GOT3 (cell line): Measurements from ENCODE around the gene UBE2Q1.
A peak's percentile ranks its signal among the peaks of the same experiment; 100 is the strongest.

Experiments
- DNase-seq: peaks from one replicate; lab custom pipeline; 2025; ENCODE audit warnings: mixed read lengths; lab: John Stamatoyannopoulos, UW

Gene UBE2Q1

DNA sequence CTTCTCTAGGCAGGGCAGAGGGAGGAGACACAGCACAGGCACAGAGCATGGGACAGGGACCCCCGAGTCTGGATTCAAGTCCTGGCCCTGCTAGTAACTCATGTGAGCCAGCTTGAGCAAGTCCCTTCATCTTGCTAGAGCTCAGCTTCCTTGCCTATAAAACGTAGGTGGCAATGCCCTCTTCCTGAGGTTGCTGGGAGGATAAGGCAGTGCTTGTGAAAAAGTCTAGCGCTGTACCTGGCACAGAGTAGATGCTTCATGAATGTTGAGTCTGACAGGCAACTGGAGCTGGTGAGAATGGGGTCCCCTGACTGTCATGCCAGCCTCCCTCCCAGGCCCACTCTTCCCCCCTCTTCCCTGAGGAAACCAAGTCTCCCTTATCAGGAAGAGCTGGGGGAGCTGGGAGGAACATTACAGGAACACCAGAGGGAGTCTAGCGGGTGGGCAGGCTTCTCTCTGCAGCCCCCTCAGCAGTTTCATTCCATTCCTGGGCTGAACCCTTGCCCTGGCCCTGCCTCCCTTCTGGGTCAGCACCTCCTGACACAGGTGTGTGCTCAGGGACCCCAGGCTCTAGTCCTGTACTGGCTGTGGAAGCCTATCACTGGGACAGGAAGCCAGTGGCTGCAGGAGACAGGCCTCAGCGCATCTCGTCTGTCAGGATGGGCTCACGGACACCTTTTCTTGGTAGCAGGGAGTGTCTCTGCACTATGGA is 19.0 kb upstream of the UBE2Q1 start:
- DNase-seq = no peak

DNA sequence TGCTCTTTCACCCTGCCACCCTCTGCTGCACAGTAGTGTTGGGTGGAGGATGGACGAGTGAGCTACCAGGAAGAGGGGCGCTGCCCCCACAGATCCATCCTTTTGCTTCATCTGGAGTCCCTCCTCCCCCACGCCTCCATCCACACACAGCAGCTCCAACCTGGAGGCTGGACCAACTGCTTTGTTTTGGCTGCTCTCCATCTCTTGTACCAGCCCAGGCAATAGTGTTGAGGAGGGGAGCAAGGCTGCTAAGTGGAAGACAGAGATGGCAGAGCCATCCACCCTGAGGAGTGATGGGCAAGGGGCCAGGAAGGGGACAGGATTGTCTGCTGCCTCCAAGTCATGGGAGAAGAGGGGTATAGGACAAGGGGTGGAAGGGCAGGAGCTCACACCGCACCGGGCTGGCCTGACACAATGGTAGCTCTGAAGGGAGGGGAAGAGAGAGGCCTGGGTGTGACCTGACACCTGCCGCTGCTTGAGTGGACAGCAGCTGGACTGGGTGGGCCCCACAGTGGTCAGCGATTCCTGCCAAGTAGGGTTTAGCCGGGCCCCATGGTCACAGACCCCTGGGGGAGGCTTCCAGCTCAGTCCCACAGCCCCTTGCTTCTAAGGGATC is 17.6 kb upstream of the UBE2Q1 start:
- no peak for DNase-seq

DNA sequence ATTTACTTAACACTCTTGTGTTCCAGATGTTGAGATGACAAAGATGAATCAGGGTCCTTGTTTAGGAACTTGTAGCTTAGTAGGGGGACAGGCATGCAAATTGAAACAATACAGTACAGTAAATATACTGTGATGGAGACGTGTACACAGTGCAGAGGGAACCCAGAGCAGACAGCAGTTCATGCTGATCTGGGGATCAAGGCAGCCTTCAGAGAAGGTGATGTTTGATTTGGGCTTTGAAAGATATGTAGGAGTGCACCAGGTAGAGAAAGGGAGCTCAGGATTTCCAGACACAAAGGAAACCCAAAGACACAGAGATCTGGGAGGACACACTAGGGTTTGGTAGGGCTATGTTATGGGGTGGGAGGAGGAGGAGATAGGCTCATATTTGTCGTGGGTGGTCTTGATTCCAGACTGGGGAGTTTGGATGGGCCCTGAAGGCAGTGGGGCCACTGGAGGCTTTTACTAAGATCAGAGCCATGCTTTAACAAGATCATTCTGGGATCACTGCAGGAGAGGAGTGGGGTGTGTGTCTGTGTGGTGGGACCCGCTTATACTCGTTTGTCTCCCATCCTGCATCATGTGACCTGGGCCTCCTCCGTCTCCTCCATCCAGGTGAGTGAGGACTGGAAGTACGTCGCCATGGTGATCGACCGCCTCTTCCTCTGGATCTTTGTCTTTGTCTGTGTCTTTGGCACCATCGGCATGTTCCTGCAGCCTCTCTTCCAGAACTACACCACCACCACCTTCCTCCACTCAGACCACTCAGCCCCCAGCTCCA is 16.9 kb upstream of the UBE2Q1 start:
- no peak for DNase-seq

DNA sequence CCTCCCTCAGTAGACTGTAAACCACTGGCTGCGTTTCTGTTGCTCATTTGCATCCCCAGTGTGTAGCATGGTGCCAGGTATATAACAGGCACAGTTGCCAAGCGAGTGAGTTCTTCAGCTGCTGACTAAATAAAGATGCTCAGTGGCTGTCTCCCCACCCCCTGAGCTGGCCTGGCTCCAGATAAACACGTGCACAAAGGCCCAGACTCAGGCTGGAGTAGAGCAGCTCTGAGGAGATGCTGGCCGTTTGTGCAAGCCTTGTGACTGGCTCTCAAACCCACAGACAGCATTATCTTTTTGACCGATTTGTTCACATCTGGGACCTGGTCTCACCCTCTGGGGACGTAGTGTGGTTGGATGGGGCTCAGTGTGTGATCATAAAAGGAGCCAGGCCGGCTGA is 16.3 kb upstream of the UBE2Q1 start:
- no peak for DNase-seq

DNA sequence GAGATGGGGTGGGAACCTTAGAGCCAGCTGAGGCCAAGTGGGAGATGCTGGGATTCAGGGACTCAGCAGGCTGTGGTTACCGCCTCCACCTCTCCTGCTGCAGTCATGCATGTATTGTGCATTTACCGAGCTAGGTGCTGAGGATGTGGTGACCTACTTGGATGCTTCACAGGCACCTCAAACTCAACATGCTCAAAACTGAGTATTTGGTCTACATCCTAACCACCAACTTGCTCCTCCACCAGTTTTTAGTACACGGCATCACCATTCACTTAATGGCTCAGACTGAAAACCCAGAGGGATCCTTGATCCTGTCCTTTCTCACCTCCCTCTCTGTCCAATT is 14.7 kb upstream of the UBE2Q1 start:
- no peak for DNase-seq

DNA sequence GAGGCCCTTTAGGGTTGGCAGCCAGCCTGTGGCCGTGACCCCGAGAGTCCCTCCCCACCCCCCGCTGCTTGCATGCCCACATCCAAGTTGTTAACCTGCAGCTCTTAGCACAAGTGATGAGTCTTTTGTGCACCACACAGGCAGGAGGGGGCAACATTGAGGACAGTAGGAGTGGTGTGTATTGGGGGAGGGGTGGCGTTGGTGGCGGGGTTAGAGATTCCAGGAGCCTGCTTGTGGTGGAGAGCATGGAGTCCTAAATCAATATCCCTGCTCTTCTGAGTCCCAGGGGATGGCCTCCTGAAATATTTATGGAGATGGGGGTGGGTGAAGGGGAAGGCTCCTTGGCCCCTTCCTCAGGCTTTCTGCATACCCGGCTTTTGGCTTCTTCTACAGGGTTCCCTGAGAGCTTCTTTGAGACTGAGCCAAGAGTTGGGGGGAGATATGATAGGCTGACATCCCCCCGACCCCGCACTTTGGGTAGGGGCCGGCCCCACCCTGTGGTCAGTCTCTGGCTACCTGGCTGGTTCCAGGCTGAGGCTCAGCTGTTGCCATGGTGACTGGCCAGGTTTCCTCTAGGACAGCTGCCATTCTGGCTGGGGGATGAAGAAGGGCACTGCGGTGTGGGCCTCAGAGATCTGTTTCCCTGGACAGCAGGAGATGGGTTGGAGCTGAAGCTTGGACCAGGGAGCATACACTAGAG is 14.2 kb upstream of the UBE2Q1 start:
- DNase-seq = no peak

DNA sequence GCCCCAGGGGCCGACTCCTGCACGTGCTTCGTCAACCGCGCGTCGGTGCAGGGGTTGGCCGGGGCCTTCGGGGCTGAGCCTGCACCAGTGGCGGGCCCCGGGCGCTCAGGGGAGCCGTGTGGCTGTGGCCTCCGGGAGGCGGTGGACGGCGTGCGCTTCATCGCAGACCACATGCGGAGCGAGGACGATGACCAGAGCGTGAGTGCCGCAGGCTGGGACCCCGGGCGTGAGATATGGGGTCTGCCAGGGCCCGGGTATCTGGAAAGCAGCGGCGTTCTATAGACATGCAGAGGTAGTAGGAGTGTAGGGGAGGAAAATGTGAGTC is 13.5 kb upstream of the UBE2Q1 start:
- no peak for DNase-seq

DNA sequence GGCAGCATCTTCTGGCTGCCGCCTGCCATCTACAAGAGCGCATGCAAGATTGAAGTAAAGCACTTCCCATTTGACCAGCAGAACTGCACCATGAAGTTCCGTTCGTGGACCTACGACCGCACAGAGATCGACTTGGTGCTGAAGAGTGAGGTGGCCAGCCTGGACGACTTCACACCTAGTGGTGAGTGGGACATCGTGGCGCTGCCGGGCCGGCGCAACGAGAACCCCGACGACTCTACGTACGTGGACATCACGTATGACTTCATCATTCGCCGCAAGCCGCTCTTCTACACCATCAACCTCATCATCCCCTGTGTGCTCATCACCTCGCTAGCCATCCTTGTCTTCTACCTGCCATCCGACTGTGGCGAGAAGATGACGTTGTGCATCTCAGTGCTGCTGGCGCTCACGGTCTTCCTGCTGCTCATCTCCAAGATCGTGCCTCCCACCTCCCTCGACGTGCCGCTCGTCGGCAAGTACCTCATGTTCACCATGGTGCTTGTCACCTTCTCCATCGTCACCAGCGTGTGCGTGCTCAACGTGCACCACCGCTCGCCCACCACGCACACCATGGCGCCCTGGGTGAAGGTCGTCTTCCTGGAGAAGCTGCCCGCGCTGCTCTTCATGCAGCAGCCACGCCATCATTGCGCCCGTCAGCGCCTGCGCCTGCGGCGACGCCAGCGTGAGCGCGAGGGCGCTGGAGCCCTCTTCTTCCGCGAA is 12.9 kb upstream of the UBE2Q1 start:
- no peak for DNase-seq

DNA sequence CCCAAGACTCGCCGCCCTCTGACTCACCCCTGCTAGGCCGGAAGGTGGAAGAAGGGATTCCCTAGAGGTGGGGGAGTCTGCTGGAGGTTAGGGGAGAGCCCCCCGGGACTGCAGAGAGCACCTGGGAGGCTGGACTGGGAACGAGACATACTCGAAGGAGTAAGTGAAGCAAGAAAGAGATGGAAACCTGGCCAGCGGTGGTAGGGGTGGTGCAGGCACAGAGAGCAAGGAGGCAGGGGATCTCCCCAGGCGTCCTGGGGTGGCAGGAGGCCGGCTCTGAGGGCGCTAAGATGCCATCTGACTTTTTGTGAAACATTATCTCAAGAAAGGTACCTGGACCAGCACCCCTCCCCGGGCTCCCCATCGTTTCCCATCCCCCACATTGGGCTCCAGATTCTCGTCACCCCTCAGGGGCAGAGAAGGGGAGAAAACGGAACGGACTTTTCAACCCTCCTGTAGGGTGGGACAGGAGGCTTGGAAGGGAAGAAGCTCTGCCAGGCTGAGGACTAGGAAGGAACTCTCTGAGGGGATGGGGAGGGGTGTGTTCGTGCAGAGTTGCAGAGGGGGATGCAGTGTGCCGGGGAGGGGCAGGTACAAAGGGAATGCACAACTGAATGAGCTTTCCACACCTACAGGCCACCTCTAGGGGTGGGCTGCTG is 9.8 kb upstream of the UBE2Q1 start:
- DNase-seq = no peak

DNA sequence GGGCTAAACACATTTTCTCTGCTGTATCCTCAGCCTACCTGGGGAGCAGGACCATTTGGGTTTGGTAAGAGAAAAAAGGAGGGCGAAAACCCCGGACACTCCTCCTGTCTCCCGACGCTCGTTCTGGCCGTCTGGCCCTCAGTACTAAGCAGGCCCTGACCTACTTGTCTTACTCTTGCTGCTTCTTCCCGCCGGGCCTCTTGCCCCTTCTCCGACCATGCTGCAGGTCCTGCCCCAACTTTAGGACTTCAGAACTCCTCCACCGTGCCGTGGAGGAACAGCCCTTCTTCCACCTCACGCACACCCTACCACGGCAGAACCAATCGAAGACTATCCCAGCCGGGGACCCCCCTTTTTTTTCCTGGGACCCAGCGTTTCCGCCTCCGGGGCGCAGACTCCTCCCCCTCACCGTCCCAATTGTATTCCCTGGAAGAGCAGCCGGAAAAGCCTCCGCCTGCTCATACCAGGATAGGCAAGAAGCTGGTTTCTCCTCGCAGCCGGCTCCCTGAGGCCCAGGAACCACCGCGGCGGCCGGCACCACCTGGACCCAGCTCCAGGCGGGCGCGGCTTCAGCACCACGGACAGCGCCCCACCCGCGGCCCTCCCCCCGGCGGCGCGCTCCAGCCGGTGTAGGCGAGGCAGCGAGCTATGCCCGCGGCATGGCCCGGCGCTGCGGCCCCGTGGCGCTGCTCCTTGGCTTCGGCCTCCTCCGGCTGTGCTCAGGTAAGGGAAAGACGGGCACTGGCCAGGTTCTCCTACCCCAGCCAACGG is 9.1 kb upstream of the UBE2Q1 start, which contains the start of gene CHRNB2:
TSS of gene CHRNB2 (plus strand) at position 393 of the 771 bp plus-strand sequence. CDS start at position 660, 267 bp downstream.
- DNase-seq = no peak

DNA sequence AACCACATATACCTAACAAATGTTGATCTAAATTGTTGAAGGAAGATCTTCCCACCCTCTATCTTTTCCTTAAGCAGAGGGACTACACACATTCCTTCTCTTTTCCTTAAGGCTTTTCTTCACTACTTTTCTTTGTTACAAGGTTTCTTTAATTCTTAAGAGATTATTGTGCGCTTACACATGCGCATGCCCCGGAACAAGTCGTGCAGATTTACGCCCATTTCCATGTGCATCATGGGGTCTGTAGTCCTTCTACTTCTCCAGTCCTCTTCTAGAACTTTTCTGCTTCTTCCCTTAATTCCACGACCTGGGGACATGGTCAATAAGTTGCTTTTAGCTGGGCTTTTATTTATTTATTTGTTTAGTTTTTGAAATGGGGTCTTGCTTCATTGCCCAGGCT is 7.4 kb upstream of the UBE2Q1 start:
- no peak for DNase-seq

DNA sequence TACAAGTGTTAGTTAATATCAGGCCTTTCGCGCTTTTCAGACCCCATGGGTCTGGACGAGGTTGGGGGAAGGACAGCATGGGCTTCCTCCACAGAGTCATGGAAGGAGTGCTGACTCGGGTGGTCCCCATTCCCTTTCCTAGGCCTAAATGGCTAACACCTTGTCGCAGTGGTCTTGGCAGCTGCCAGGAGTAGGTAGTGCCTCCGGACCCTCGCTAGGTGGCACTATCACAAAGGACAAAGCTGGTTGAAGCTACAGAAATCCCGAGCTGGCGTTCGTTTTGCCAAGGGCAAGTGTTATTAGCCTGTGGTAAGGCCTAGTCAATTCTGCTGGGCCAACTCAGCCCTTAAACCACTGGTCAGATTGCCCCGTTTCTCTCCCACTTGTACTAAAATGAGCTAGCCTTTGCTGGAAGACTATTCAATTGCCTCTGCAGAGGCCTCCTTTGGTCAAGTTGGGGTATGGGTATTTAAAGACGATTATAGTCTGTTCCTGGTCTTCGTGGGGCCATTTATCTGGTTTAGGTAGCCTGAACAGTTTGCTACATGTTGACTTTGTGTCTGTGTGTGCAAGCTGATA is 1.1 kb upstream of the UBE2Q1 start:
- peak; percentile 40 for DNase-seq

DNA sequence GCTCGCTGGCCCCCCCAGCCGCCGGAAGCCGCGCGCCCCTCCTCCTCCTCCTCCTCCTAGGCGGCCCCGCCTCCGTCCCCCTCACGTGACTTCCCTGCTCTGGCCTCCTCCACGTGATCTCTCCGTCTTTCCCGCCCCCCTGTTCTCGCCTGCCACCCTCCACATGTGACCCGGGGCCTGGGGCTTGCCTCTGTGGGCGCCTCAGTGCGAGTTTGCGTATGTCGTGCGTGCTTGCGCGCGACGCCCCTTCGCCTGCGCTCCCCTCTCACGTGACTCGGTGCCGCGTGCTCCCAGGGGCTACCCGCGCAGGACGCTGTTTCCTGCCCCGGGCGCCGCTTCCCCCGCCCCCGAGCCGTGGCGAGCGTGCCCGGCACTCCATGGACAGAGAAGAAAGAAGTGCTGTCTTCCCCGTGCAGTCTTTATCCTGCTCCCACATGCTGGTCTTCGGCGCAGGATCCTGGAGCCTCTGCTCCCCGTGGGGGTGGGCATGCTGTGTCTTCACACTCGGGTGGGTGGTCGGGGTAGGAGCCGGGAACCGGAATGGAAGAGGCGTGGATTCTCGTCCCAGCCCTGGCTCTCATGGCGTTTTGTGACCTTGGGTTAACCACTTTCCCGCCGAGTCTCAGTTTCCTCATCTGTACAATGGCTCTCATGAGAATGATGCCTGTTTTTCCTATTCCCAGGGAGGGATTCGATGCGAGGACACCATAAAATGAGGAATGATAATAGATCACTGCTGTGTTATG is 431 bp upstream of the UBE2Q1 start:
- peak; percentile 93 for DNase-seq

DNA sequence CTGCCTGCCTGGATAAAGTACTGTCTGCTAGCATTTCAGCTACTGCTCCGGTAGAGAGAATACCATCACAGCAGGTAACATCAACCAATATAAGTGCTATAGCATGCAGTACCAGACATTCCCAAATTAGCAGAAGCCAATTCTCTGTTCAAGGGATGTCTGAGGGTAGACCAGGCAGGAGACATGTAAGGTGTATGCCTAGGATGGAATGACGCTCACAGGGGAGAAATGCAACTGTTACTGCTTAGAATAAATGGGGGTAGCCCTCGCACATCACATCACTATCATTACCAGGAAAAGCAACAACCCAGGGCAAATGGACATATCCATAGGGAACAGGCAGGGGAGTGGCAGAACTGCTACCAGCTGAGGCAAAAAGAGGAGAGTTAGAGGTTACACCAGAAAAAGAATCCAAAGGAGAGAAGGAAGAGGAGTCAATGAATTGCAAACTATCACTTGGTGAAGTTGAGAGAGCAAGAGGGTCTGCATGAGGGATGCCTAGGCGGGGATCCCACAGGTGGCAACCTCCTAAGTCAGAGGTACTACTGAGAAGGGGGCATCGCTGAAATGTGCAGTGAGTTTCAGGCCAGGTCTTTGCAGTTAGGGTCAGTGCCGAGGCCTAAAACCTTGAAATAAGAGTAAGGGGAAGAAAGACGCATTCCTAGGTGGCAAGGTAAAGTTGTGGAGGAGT is 1.1 kb downstream of the UBE2Q1 start:
- DNase-seq = no peak

DNA sequence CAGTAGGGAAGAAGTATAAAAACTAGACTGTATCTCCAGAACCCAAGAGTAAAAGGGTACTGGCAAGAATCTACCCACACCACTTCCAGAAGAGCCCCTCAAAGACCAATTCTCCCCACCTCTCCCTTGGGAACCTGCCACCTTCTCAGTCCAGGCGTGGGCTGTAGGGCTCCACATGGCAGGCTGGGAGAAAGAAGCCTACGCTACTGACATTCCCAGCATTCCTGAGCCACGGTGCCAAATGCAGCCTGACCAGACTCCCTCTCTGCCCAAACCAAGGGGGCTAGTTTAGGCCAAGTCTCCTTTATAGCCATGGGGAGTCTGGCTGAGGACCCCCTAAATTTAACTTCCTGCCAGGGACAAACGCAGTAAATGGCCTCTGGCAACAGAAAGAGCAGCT is 2.0 kb downstream of the UBE2Q1 start:
- DNase-seq = no peak

DNA sequence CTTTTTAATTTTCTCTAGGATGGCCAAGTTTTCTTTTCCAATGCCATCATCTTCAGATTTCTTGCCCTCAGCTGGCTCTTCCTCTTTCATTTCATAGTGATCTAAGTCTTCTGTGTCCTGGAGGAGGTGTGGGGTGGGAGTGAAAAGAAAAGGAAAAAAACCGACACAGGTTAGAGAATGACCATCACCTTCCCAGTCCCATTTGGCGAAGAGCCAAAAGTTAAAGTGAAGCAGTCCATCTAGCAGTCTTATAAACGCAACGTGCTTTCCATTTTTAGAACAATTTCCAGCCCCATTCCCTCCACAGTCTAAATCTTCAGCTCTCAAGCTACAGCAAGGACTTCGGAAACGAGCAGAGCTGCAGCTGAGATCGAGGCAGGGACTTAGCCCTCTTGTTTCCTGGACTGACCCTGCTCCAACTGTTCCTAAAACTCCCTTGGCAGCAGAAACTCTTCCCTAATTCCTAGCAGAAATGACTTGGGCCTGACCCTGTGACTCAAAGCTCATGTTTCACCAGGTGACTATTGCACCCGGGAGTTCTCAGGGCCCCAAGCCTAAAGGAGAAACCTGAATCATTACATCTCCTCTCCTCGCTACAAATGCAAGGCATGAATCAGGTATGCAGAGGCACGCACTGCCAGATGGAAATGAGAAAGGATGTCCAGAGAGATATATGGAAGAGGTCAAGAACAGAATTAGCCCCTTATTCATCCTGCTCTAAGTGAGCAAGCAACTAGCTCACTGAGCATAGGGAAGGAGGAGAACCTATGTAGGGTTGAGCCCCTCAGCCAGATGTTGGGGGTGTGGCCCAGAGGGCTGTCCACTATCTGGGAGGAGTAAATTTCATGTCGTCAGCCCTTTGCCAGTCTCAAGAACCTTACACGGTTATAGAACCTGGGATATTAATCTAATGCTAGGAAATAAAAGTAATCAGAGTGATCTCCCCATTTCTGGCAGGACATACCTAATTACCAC is 5.1 kb downstream of the UBE2Q1 start:
- no peak for DNase-seq

DNA sequence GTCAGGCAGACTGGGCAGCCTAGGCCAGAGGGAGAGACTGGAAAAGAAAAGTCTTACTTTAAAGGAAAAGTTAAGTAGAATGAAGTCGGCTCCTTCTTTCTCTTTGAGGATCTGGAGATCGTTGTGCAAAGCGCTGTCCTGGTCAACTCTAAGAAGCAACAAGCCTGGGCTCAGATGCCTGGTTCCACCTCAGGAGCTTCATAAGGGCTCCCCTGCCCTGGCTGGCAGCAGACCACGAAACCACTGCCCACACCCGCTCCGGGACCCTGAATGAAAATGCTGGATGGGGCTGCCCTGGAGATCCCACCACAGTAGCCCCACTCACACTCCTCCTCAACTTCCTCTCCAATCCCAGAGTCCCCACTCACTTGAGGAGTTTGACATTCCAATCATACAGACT is 6.4 kb downstream of the UBE2Q1 start:
- no peak for DNase-seq

DNA sequence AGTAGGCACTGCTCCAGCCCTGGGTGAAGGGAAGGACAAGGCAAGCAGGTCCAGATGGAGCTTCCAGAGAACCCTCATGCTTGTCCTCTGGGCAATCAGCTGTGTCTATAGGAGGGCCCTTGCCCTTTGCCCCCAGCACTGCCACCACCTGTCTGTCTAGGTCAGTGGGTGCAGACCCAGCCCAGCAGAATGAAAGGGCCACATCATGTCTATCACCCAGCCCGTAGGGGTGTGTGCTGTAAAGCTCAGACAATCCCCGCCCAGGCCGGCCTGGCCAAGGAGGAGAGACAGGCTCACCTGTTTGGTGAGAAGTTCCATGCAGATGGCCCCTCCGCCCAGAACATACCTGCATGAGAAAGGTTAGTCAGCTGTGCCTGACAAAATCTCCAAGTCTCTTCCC is 7.0 kb downstream of the UBE2Q1 start:
- DNase-seq = no peak
